GM21367 (cell line): ENCODE measurements around the gene FXYD5.

Source experiments
- ATAC-seq: cut with Tn5 transposase; IDR thresholded peaks from one replicate; pipeline ENCODE4 v1.9.1; 2021; ENCODE audit not compliant: unreplicated experiment

The FXYD5 gene

DNA sequence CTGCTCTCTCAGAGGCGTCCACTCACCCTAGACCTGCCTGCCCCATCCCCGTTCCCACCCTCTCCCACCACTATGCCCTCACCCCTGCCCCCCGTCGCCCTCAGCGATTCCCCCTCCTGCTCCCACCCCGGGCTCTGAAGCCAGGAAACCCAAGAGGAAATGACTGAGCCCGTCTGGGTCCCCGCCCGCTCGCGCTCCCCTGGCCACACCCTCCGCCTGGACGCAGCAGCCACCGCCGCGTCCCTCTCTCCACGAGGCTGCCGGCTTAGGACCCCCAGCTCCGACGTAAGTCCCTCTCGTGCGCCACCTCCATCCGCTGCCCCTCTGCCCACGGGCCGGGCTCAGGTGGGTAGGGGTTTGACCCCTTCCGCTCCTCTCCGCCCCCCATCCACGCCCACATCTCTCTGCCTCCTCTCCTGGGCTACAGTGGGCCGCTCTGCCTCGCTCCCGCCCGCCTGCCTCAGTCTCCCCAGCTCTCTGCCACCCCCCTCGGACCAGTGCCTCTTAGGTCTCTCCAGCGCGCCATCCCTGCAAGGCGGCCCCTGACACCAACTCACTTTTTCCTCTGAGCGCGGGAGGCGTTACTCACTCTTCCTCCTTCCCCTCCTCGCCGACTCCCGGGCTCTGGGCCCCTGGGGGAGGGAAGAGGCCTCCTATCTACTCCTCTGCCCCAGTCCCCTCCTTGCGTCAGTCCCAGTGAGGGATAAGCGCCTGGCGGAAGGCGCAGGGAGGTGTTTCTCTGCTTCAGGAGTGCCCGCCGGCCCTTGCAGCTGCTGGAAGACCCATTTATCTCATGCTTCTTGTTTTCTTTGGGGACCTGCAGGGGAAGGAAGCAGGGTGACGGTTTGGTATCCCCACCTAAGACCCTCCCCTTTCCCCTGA is at the start of gene FXYD5:
Gene FXYD5 (plus strand): TSS at position 211 of the 882 bp plus-strand sequence. CDS start 816 bp downstream, outside the sequence.
- ATAC-seq, result no peak

GRCh38 chr19:35105047-35105410 is 49.5 kb upstream of the FXYD5 start:
- ATAC-seq, result no peak

- ATAC-seq, result no peak
Observed at GRCh38 chr19:35105411-35106290, 48.9 kb upstream of the FXYD5 start.

GRCh38 chr19:35106291-35106583 is 48.3 kb upstream of the FXYD5 start:
- ATAC-seq, result no peak

DNA sequence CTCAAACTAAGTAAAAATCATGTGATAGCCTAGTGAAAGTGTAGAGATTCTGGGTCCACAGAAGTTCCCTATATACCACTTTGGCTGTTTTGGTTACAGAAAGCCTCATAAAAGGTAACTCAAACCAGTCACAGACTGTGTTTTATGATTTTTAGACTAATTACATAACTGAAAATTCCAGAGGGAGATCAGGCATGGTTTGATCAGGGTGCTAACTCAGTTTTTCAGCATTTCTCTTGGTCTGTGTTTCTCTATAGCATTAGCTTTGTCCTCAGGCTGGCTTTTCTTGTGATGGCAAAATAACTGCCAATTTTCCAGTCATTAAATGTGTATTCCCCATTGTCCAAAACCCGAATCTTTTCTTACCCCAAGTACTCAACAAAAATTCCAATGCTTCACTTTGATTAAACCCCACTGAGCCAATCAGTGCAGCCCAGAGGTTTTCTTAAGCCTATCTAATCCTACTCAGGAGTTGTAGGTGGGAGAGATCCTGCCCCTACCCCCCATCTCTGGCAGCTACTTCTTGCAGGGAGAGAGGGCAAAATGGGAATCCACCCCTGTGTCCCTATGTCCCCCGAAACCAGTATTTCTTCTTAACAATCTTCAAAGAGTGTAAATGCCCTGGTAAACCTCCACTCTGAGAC is 47.5 kb upstream of the FXYD5 start:
- no peak for ATAC-seq

GRCh38 chr19:35107545-35107944 is 47.0 kb upstream of the FXYD5 start:
- ATAC-seq, result no peak

DNA sequence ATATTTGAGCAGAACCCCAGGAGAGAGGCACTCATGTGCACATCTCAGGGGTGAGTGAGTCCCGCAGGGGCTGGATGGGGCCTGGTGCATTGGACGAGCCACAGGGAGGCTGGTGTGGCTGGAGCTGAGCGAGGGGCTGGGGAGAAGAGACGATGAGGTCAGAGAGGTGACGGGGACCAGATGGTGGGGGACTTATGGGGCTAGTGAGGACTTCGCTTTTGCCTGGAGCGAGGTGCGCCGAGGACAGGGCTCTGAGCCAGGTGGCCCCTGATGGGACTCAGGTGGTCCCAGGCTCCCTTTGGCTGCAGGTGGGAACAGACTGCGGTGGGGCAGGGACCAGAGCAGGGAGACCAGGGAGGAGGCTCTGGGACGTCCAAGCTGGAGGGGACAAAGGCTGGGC is 45.8 kb upstream of the FXYD5 start:
- ATAC-seq, result no peak

DNA sequence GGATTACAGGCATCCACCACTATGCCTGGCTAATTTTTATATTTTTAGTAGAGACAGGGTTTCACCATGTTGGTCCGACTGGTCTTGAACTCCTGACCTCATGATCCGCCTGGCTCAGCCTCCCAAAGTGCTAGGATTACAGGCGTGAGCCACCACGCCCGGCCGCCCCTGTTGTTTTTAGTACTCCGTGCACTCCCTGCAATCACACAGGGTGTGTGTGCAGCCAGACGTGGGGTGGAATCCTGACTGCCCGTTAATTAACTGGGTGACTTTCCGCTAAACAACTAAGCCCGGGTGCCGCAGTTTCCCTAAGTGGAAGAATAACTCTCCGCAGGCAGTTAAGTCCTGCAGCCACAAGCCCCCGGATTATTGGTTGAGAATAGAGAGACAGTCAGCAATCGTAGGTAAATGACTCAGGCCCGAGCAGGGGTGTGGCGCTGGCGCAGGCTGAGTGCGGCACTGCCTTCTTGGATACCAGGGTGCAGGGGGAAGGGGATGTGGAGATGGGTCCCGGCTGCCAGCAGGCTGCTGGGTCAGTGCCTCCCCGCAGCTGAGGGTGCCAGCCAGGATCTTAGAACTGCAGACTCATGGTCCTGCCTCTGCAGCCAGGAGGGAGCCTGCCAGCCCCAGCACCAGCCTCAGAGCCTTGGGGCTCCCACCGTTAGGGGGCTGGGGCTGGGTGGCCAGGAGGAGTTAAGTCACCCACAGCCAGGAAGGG is 45.0 kb upstream of the FXYD5 start:
- no peak for ATAC-seq

DNA sequence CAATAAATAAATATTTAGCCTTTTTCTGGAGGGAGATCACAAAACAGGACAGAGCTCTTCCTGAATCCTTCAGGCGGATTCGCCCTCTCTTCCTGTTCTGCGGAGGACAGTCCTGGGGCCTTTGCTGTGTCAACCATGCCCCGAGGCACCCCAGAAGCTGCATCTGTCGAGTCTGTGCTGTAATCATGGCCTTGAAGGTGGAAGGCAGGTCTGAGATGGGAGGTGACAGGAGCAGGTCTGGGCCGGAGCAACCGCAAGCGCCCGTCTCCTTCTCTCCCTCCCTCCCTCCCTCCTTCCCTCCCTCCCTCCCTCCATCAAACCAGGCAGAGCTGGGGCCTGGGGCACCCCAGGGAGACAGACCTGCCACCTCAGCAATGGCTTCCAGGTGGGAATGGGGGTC is 43.6 kb upstream of the FXYD5 start:
- ATAC-seq, result no peak

DNA sequence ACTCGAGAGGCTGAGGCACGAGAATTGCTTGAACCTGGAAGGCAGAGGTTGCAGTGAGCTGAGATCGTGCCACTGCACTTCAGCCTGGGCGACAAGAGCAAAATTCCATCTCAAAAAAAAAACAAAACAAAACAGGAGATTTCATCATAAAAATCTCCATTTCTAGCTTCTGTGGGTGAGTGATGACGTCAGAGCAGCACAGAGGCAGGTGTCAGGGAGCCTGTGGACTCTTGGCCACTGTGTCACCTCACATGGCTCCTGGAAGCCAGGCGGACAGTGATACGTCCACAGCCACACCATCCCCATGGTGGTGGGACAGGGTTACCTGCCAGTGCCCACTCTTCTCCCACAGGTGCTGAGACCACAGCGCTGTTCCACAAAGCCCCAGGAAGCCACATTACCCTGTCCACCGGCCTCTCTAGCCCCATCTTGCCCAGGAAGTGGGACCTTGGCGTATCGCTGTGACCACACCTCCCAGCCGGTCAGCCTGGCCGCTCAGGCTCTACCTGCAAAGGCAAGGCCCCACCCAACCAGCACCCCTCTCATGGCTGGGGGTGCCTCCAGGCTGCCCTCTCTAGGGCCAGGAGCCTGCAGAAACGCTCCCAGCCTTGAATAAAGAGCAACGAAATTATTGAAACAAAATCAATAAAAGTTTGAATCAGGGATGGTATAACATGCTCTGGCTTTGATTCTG is 41.4 kb upstream of the FXYD5 start:
- no peak for ATAC-seq

DNA sequence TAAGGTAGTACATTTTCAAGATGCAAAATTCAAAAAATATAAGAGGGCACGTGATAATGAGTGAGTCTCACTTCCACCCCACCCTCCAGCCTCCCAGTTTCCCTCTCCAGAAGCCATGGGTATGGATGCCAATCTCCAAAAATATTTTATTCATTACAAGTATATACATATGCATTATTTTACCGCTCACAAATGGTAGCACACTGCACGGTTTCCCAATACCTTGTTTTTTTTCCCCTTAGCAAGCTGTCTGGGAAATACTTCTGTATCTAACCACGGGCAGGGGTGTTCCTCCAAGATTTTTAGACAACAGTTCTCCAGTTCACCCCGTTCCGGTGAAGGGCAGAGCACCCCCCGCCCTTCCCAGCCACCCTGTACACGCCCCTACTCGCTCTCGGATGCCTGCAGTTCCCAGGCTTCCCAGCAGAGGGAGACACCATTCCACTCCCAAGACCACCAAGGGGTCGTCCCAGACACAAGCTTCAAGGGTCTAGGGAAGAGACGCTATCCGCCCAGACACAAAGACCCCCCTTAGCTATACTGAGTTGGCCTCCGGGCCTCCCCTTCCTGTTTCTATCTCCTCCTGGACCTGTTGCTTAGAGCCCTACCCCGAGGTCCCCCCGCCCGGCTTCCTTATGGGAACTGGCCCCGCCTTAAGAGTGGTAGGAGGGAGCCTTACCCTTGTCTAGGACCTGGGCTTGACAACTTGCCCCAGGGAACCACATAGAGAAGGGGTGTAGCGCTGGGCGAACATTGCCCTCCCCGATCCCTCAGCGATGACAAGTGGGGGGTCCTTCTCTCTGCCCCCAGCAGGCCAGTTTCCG is 40.0 kb upstream of the FXYD5 start:
- no peak for ATAC-seq

DNA sequence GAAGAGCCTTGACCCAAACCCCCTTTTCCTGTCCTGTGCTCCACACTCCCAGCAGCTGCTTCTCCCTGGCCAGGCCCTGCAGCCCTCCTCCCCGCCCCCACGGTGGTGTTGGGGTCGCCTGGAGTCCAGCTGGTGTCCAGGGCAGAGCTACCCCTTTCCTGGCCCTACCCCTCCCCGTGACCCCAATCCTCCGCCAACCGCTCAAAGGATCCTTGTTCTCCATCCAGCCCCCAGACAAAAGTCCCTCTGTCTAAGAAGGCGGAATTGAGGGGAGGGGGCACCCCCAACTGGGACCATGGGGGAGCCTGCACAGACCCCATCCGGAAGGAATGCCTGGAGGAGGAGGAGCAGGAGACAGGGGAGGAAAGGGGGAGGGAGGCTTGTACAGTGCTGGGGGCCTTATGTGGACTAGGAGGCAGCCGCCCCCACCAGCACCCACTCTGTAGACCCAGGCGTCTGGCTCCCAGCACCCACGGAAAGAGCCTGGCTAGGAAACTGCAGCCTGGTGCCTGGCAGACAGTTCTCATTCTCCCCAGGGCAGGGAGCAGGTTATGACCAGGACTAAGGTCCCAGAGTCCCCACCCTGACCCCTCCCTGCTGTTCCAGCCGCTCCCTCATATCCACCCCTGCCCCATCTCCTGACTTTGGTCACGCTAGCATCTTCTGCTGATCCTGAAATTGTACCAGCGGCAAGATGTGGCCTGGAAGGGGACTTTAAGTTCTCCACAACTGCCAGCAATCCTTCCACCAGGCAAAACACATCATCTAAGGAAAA is 39.2 kb upstream of the FXYD5 start, which contains the start of gene FXYD3:
Gene FXYD3 (plus strand): TSS at position 647 of the 775 bp plus-strand sequence. CDS start 3,554 bp downstream, outside the sequence.
- no peak for ATAC-seq

DNA sequence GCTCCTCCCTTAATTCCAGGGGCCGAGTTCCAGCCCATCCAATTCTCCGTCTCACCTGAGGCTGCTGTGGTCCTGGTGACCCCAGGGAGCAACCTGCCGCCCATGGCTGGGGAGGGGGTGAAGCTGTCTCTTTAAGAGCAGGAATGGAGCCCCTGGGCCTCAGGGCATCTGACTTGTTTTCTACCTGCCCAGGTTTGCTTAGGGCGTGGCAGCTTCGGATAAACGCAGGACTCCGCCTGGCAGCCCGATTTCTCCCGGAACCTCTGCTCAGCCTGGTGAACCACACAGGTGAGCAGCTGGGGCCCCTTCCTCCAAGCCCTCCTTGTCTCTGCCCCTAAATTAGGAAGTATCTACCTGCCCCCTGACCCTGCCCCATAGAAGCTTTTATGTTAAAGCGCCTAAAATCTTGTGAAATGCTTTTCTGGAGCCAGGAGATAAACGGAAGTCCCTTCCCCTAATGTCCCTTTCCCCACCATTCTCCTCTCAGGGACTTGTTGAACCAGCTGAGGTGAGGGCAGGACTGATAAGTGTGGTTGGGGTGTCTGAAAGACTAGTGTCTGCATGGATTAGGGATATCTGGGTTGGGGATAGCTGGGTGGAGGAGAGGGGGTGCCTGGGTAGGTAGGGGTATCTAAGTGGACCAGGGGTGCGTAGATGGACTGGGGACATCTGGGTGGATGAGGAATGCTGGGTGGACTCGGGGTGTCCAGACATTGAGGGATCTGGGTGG is 38.3 kb upstream of the FXYD5 start:
- no peak for ATAC-seq

GRCh38 chr19:35117116-35117515 is 37.4 kb upstream of the FXYD5 start:
- ATAC-seq, result no peak

DNA sequence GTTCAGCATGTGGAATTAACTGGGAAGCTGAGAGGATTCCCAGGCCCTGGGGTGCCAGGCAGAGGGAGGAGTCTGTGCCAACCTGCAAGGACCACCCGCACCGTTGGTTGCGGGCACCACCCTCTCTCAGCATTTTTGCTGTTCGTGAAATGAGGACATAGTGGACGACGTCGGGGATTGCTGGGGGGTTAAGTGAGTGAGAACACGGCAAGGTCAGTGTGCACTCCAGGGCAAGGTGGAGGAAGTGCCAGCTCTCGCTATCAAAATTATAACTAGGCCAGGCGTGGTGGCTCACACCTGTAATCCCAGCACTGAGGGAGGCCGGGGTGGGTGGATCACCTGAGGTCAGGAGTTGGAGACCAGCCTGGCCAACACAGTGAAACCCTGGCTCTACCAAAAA is 36.7 kb upstream of the FXYD5 start:
- ATAC-seq, result no peak

DNA sequence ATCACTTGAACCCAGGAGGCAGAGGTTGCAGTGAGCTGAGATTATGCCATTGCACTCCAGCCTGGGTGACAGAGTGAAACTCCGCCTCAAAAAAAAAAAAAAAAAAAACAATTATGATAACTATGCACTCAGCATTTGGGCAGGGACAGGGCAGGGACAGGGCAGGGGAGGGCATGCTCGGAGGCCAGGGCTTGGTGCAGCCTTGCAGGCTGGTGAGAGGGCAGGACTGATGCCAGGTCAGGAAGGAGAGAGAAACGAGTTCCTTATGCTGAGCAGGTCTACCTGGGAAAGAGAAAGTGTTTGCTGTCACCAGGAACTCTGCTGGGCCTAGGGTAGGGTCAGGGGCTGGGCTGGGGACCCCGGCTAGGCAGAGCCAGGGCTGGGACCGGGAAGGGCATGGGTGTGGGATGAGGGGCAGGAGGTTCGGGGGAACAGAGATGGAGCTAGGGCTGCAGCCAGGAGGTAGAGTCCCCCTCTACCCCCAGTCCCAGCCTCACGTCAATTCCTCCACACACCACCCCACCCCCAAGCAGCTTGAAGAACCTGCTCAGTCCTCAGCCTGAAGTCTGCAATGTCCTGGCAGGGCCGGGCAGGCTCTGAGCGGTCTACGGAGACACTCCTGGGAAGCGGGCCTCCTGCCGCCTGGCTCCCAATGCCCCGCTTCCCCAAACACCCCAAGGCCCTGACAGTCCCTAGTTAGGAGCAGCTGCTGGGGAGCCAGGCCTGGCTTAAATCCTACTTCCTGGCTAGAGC is 36.1 kb upstream of the FXYD5 start:
- ATAC-seq, result no peak

DNA sequence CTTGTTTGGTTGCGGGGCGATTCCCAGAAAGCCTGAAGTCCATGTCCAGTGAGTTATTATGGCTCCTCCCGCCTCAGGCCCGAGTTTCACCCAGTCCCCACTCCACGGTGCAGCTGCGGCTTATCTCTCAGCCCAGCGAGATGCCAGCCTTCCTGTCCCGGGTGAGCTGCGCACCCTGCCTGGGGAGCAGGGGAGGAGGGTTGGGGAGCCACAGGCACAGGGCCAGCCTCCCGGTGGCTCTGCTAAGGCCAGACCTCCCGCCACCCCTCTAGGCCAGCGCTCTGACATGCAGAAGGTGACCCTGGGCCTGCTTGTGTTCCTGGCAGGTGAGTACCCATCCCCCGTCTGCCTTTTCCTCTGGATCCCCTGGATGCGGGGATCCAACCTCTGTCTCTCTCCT is 35.4 kb upstream of the FXYD5 start:
- ATAC-seq, result no peak
